Activated CD4-positive, alpha-beta T cell treated with anti-CD3 and anti-CD28 coated beads for 36 hours (primary cell): Measurements from ENCODE around the gene OSBP2. TPM values are rescaled to one million over a fixed set of nuclear protein-coding genes. Genes with fewer than 3 reads are reported as not detected.

ENCODE experiments used
- ATAC-seq: fragments of 200-7000 bp; cut with Tn5 transposase; one replicate; pipeline ENCODE4 v1.10.0; 2021; ENCODE audit warnings: mild to moderate bottlenecking, moderate library complexity
- CTCF ChIA-PET: fragments of 350-600 bp; sonication (Branson Sonifier 250); formaldehyde crosslinking; loops from one replicate; lab custom pipeline; 2021; ENCODE audit warnings: antibody characterized with exemption; lab: Charles Lee
- POLR2A ChIA-PET: fragments of 350-600 bp; sonication (Branson Sonifier 250); formaldehyde crosslinking; loops from one replicate; lab custom pipeline; 2021; ENCODE audit warnings: antibody characterized with exemption, inconsistent platforms; lab: Charles Lee
- DNase-seq: peaks from one replicate; pipeline ENCODE4 v3.0.0-alpha.2; 2020
- H3K27ac Mint-ChIP-seq: one replicate; pipeline ENCODE4 v1.8.0; 2021; ENCODE audit warnings: mixed read lengths
- H3K27me3 Mint-ChIP-seq: one replicate; pipeline ENCODE4 v1.8.0; 2021; ENCODE audit warnings: mixed read lengths
- H3K36me3 Mint-ChIP-seq: one replicate; pipeline ENCODE4 v1.8.0; 2021; ENCODE audit warnings: low read depth, mixed read lengths
- H3K4me1 Mint-ChIP-seq: one replicate; pipeline ENCODE4 v1.8.0; 2021; ENCODE audit warnings: mixed read lengths
- H3K4me3 Mint-ChIP-seq: one replicate; pipeline ENCODE4 v1.8.0; 2021; ENCODE audit warnings: mild to moderate bottlenecking, moderate library complexity, mixed read lengths
- H3K9me3 Mint-ChIP-seq: one replicate; pipeline ENCODE4 v1.8.0; 2021; ENCODE audit warnings: low read depth, mixed read lengths
- intact Hi-C, 2 experiments: fragments of 100-400 bp; cut with DNase I in 1 of 2; cut with micrococcal nuclease in 1 of 2; formaldehyde crosslinking; loops; one replicate each; pipeline versions ENCODE4 v1.14.2 to v1.15.1; 2022 to 2024; cut with DNase I, micrococcal nuclease
- total RNA-seq, 2 experiments: library from RNA; stranded (reverse); gene quantifications; one replicate each; pipeline ENCODE4 v1.2.3, GENCODE V29; 2021

Gene OSBP2
- total RNA-seq, 2 experiments from 2014 or later = 1.2 to 1.4 TPM

- Mint-ChIP-seq H3K36me3 (no peaks in the 10 kb centered on the region), H3K9me3 (no peaks in the 10 kb centered on the region), H3K27me3 (no peaks in the 10 kb centered on the region), H3K27ac (no peak overlapping the region), H3K4me3 (no peak overlapping the region), H3K4me1 (no peaks in the 10 kb centered on the region)
- ChIA-PET CTCF (no interaction called here), POLR2A (no interaction called here)
- no peak for ATAC-seq
- intact Hi-C loops = no loop called here
- DNase-seq = no peak
Observed at GRCh38 chr22:30869667-30870395, 175.2 kb downstream of the OSBP2 start.

DNA sequence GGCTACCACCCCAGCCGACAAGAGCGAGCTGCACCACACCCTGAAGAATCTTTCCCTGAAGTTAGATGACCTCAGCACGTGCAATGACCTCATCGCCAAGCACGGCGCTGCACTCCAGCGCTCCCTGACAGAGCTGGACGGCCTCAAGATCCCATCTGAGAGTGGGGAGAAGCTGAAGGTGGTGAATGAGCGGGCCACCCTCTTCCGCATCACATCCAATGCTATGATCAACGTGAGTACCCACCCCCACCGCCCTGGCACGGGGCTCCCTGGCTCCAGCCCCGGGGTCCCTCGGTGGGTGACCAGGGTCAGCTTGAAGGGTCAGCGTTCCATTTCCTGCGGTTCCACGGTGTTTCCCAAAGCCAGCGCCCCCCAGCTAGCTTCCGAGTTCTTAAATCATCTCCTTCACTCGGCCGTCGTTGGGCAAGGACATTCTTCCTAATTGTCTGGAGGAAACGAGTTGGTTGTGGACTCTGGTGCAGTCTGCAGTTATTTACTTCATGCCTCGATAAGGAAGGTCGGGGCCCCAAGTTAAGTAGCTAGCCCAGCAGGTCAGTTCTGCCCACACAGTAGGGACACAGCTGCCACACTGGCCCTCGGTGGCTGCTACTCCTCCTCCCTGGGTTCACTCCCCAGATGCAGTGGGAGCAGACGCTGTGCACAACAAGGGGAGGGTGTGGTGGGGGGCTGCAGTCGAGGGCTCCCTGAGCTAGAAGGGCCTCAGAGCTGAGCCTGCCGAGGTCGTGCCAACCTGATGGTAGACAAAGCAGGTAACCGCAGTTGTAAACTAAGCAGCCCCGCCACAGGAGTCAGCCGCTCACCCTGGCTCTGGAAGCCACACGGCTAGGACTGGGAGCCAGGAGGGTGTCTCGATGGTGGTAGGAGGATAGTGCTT lies 176.0 kb downstream of the OSBP2 start:
- H3K27ac Mint-ChIP-seq = no peak overlapping the region
- no peaks in the 10 kb centered on the region for H3K9me3 Mint-ChIP-seq
- intact Hi-C loops = no loop called here
- no peak for ATAC-seq
- CTCF ChIA-PET = no interaction called here
- no peak overlapping the region for H3K4me3 Mint-ChIP-seq
- no peaks in the 10 kb centered on the region for H3K4me1 Mint-ChIP-seq
- POLR2A ChIA-PET = no interaction called here
- H3K27me3 Mint-ChIP-seq = no peaks in the 10 kb centered on the region
- no peak for DNase-seq
- no peaks in the 10 kb centered on the region for H3K36me3 Mint-ChIP-seq

DNA sequence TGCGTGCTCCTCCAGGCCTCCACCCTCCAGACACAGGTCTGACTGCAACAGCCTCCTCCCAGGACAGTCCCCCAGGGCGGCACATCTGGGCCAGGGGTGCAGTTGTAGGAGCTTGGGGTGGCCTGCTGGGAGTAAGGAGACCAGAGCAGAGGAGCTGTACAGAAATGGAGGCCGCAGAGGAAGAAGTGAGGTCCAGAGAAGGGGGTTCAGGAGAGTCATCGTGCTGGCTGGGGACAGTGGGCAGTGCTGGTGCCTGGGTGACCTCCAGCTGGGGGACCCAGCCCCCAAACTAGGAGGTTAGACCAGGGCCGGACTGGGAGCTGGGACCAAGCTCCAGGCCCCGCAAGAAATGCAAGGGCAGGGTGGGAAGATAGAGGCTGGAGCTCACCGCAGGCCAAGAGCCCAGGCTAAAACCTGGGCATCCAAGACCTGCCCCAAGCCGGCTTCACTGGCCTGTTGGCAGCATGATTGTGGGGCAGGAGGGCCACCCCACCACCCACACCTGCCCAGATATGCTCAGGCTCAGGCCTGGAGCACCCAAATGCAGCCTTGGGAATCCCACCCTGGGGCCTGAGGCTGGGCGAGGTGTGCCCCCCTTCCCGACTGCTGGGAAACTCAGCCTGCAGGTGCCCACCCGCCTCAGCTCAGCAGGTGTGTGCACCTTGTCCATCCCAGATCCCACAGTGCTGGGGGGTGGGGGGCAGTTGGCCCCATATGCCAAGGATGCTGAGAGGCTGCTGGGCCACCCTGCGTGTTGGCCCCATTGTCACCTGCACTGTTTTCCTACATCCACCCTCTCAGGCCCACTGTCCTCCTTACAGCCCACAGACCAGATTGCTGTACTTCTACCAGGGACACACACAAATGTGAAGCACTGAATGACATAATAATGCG lies 177.0 kb downstream of the OSBP2 start:
- ChIA-PET CTCF (interaction anchor here (0.5 to 0.6 kb wide), 2 partner anchors 359 to 402 kb away, joined by 3 read pairs; no protein-coding TSS in a partner anchor), POLR2A (no interaction called here)
- ATAC-seq = no peak
- H3K36me3 Mint-ChIP-seq = no peaks in the 10 kb centered on the region
- intact Hi-C loops = no loop called here
- H3K9me3 Mint-ChIP-seq = no peaks in the 10 kb centered on the region
- no peaks in the 10 kb centered on the region for H3K27me3 Mint-ChIP-seq
- no peak for DNase-seq
- no peak overlapping the region for H3K4me3 Mint-ChIP-seq
- no peaks in the 10 kb centered on the region for H3K4me1 Mint-ChIP-seq
- H3K27ac Mint-ChIP-seq = no peak overlapping the region

- Mint-ChIP-seq H3K27me3 (no peaks in the 10 kb centered on the region), H3K27ac (no peak overlapping the region), H3K9me3 (no peaks in the 10 kb centered on the region), H3K4me3 (no peak overlapping the region), H3K36me3 (no peaks in the 10 kb centered on the region), H3K4me1 (no peaks in the 10 kb centered on the region)
- ATAC-seq (no peak), DNase-seq (no peak)
- ChIA-PET CTCF (interaction anchor here (0.6 kb wide), 1 partner anchor 144 kb away, joined by 3 read pairs; no protein-coding TSS in a partner anchor), POLR2A (no interaction called here)
- intact Hi-C loops = no loop called here
Observed at GRCh38 chr22:30872285-30873041, 177.8 kb downstream of the OSBP2 start.

DNA sequence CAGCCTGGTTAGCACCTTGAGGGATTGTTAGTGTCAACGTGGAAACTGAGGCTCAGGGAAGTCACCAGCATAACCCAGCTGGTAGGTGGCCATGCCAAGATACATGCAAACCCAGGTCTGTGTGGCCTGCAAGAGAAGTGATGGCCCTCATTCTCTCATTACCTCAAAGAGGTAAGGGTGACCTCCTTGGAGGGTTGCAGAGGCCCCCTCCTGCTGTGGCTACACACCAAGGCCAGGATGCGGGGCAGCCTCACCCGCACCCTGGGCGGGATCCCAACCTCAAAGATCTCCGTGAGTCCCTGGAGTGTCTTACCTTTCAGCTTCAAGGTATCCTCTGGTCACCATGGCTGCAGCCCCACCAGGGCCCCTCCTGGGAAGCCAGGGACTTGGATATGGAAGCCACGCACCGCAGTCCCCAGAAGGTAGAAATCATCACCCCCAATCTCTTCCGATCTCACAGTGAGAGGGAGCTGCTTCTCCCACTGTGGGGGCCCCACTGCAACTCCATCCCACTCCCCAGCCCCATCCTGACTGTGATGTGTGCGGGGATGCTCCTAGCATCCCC lies 178.5 kb downstream of the OSBP2 start:
- CTCF ChIA-PET = interaction anchor here (0.6 kb wide), 1 partner anchor 144 kb away, joined by 3 read pairs; no protein-coding TSS in a partner anchor
- no peaks in the 10 kb centered on the region for H3K9me3 Mint-ChIP-seq

DNA sequence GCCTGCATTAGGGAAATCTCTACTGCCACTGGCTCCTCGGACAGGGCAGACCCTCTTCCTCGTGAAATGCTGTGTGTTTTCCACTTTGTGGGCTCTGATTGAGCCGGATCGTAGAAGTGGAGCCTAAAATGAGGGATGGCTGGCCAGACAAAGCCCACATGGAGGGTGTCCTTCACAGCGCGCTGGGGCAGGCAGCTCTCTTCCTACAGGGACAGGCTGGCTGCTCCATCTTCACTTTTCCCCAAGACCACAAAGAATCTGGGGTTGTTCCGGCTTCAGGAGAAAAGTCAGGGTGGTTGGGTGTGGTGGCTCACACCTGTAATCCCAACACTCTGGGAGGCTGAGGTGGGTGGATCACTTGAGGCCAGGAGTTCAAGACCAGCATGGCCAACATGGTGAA lies 179.0 kb downstream of the OSBP2 start:
- H3K27ac Mint-ChIP-seq = no peak overlapping the region
- H3K4me3 Mint-ChIP-seq = no peak overlapping the region
- intact Hi-C loops = no loop called here
- ATAC-seq = no peak
- H3K36me3 Mint-ChIP-seq = no peaks in the 10 kb centered on the region
- no peaks in the 10 kb centered on the region for H3K27me3 Mint-ChIP-seq
- POLR2A ChIA-PET = no interaction called here
- DNase-seq = no peak
- H3K4me1 Mint-ChIP-seq = no peaks in the 10 kb centered on the region
- H3K9me3 Mint-ChIP-seq = no peaks in the 10 kb centered on the region
- CTCF ChIA-PET = no interaction called here

More for the DNA sequence above, 178.5 kb downstream of the OSBP2 start:
- Mint-ChIP-seq H3K27me3 (no peaks in the 10 kb centered on the region), H3K36me3 (no peaks in the 10 kb centered on the region), H3K4me3 (no peak overlapping the region), H3K4me1 (no peaks in the 10 kb centered on the region), H3K27ac (no peak overlapping the region)
- POLR2A ChIA-PET = no interaction called here
- ATAC-seq (no peak), DNase-seq (no peak)
- intact Hi-C loops = no loop called here

DNA sequence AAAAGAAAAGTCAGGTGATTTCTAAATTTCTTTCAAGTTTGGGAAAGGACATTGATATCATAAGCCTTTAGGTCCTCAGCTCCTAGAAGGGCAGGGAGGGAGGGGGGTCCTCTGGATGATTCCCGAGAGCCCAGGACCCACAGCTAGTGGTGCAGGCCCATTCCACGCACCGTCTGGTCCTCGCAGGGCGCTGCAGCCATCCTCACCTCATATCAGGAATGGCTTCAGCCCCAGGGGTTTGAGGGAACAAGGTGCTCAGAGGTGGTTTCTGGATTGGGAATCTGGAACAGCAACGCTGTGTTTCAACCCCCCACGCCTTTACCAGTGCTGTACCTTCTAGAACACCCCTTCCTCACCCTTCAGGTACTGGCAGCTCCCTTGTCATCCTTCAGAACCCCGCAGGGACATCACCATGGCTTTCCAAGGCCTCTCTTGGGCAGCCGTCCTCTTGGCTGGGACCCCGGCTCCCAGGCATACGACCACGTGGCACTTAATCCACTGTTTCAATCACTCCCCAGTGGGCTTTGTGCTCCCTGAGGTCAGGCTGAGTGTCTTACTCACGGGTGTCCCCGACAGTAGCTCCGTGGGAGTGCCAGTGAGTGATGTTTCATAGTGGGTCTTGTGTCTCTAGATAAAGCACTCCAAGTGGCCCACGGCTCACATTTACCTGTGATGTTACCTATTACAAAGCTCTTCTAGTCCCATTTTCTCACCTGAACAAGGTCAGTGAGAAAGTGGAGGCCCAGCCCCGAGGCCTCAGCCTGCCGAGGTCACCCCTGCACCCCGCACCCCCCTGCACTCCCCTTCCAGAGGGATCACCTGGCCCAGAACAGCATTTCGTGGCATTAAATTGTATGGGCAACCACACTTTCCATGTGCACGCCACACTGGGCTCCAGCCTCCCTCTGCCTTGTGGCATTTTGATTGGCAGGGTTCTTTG lies 180.0 kb downstream of the OSBP2 start:
- CTCF ChIA-PET = no interaction called here
- H3K4me3 Mint-ChIP-seq = no peak overlapping the region
- no peaks in the 10 kb centered on the region for H3K4me1 Mint-ChIP-seq

DNA sequence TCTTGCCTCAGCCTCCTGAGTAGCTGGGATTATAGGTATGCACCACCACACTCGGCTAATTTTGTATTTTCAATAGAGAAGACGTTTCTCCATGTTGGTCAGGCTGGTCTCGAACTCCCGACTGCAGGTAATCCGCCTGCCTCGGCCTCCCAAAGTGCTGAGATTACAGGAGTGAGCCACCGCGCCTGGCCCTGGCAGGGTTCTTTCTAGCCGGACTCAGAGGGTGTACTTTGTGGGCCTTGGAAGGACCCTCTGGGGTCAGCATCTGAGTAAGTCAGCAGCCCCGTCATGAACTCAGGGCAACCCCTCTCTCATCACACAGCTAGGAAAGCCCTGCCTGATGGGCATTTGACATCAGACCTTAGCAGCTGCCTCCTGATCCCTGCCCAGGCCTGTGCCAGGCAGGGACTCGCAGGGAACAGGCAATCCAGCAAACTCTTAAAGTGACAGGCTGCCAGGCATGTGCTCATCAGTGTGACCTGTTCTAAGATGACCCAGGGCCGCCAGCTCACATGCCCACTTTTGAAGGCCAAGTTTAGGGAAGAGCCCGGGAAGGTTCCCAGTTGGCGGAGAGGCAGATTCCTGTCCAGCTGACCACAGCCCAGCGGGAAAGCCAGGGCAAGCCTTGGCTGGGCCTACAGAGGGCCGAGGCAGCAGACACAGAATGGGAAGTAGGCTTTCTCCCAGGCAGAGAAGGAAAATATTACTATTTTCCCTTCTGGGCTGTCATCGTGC lies 181.0 kb downstream of the OSBP2 start:
- ATAC-seq (no peak), DNase-seq (no peak)
- POLR2A ChIA-PET = no interaction called here
- Mint-ChIP-seq H3K27ac (no peak overlapping the region), H3K4me1 (no peaks in the 10 kb centered on the region), H3K36me3 (no peaks in the 10 kb centered on the region), H3K4me3 (no peak overlapping the region), H3K27me3 (no peaks in the 10 kb centered on the region), H3K9me3 (no peaks in the 10 kb centered on the region)
- intact Hi-C loops = no loop called here
- CTCF ChIA-PET = no interaction called here

More for the DNA sequence above, 180.0 kb downstream of the OSBP2 start:
- H3K27ac Mint-ChIP-seq = no peak overlapping the region
- no peak for ATAC-seq
- DNase-seq = no peak
- H3K9me3 Mint-ChIP-seq = no peaks in the 10 kb centered on the region
- no peaks in the 10 kb centered on the region for H3K36me3 Mint-ChIP-seq
- POLR2A ChIA-PET = no interaction called here
- intact Hi-C loops = no loop called here
- H3K27me3 Mint-ChIP-seq = no peaks in the 10 kb centered on the region

- POLR2A ChIA-PET = no interaction called here
- no peaks in the 10 kb centered on the region for H3K27me3 Mint-ChIP-seq
- no peak for DNase-seq
Observed at GRCh38 chr22:30876221-30876751, 181.6 kb downstream of the OSBP2 start.

More at GRCh38 chr22:30876221-30876751, 181.6 kb downstream of the OSBP2 start:
- Mint-ChIP-seq H3K9me3 (no peaks in the 10 kb centered on the region), H3K4me3 (no peak overlapping the region), H3K36me3 (no peaks in the 10 kb centered on the region), H3K27ac (no peak overlapping the region), H3K4me1 (no peaks in the 10 kb centered on the region)
- no peak for ATAC-seq
- CTCF ChIA-PET = no interaction called here
- intact Hi-C loops = no loop called here
